Occipital lobe (tissue), 2 donors: ENCODE data around the gene KHNYN. TPM values are rescaled to one million over a fixed set of nuclear protein-coding genes. Genes with fewer than 3 reads are reported as not detected.

Experiments used
- DNase-seq: peaks from one replicate; lab custom pipeline; 2025; lab: John Stamatoyannopoulos, UW
- total RNA-seq: library from RNA; depleted of rRNA; stranded (reverse); fragments of >200 nt; gene quantifications from one replicate; pipeline ENCODE4 v1.2.3, GENCODE V29; 2014

The KHNYN gene
- total RNA-seq, 1 donor from 2014 or later: 16.7 TPM

- no peak for DNase-seq
These were observed 29.6 kb upstream of the KHNYN start for GRCh38 chr14:24399999-24400718.

- no peak for DNase-seq
These were observed 27.7 kb upstream of the KHNYN start for GRCh38 chr14:24401810-24402702.

GRCh38 chr14:24403294-24403998 lies 26.3 kb upstream of the KHNYN start:
- no peak for DNase-seq

- no peak for DNase-seq
These were observed 24.9 kb upstream of the KHNYN start for GRCh38 chr14:24404814-24405213.

- no peak for DNase-seq
These were observed 23.3 kb upstream of the KHNYN start for GRCh38 chr14:24406416-24406815.

- DNase-seq: no peak
These were observed 22.0 kb upstream of the KHNYN start for GRCh38 chr14:24407608-24408325.

- no peak for DNase-seq
These were observed 21.0 kb upstream of the KHNYN start for GRCh38 chr14:24408764-24409163.

- no peak for DNase-seq
These were observed 20.6 kb upstream of the KHNYN start for GRCh38 chr14:24409192-24409591.

- no peak for DNase-seq
These were observed 19.8 kb upstream of the KHNYN start for GRCh38 chr14:24409956-24410355.

- no peak for DNase-seq
These were observed 18.0 kb upstream of the KHNYN start for GRCh38 chr14:24411443-24412389.

GRCh38 chr14:24414077-24414476 lies 15.7 kb upstream of the KHNYN start:
- no peak for DNase-seq

- no peak for DNase-seq
These were observed 14.9 kb upstream of the KHNYN start for GRCh38 chr14:24414732-24415420.

GRCh38 chr14:24415421-24416253 lies 14.1 kb upstream of the KHNYN start:
- DNase-seq: no peak

GRCh38 chr14:24416254-24416931 lies 13.4 kb upstream of the KHNYN start:
- no peak for DNase-seq

GRCh38 chr14:24416932-24417619 lies 12.7 kb upstream of the KHNYN start:
- DNase-seq: no peak

- no peak for DNase-seq
These were observed 11.8 kb upstream of the KHNYN start for GRCh38 chr14:24417832-24418491.

- no peak for DNase-seq
These were observed 11.3 kb upstream of the KHNYN start for GRCh38 chr14:24418492-24418873.
